CD14-positive monocyte (primary cell): ENCODE results near the gene HSPB9. TPM values are rescaled to one million over a fixed set of nuclear protein-coding genes. Genes with fewer than 3 reads are reported as not detected.

Experiments used
- DNase-seq, 3 donors: peaks; one replicate each; pipeline ENCODE4 v3.0.0-alpha.2; 2011 to 2022
- H2AFZ ChIP-seq: 2 replicates; pipeline ENCODE4 v1.6.0; 2012; ENCODE audit warnings: mild to moderate bottlenecking, low read depth, low read length, inconsistent platforms; ENCODE audit not compliant: insufficient read depth, poor library complexity, severe bottlenecking
- H3K27ac ChIP-seq, 2 donors: 1 replicate in 1 of 2; 2 replicates in 1 of 2; pipeline ENCODE4 v1.5.1; 2012 to 2013; ENCODE audit warnings: low read length in 2 of 2, control low read depth in 1 of 2, inconsistent platforms in 1 of 2, low read depth in 1 of 2, mild to moderate bottlenecking in 1 of 2
- H3K27me3 ChIP-seq, 2 donors: one replicate each; pipeline versions ENCODE4 v1.6.0 to v1.6.1; 2011 to 2013; ENCODE audit warnings: low read length in 2 of 2; ENCODE audit not compliant: control insufficient read depth in 2 of 2, insufficient read depth in 2 of 2
- H3K36me3 ChIP-seq, 2 donors: replicated peaks in 1 of 2; 1 replicate in 1 of 2; 2 replicates in 1 of 2; pipeline versions ENCODE4 v1.5.1 to v1.6.1; 2012 to 2013; ENCODE audit warnings: low read length in 2 of 2, control low read depth in 1 of 2, inconsistent platforms in 1 of 2, mild to moderate bottlenecking in 1 of 2; ENCODE audit not compliant: insufficient read depth in 2 of 2, control insufficient read depth in 1 of 2
- H3K4me1 ChIP-seq, 2 donors: 1 replicate in 1 of 2; 2 replicates in 1 of 2; pipeline versions ENCODE4 v1.5.1 to v1.6.1; 2012 to 2013; ENCODE audit warnings: low read length in 2 of 2, control low read depth in 1 of 2, inconsistent platforms in 1 of 2, mild to moderate bottlenecking in 1 of 2, moderate library complexity in 1 of 2; ENCODE audit not compliant: insufficient read depth in 2 of 2, control insufficient read depth in 1 of 2
- H3K4me2 ChIP-seq: replicated peaks from 2 replicates; pipeline ENCODE3; 2012; ENCODE audit warnings: low read length, moderate library complexity, mild to moderate bottlenecking; ENCODE audit not compliant: poor library complexity, severe bottlenecking; ENCODE audit errors: extremely low read depth
- H3K4me3 ChIP-seq, 3 experiments: fragments of 200-600 bp in 1 of 3; sonication (generic) in 1 of 3; replicated peaks in 1 of 3; 1 replicate in 2 of 3; 2 replicates in 1 of 3; pipeline ENCODE4 v1.5.1; 2011 to 2013; ENCODE audit warnings: low read length in 3 of 3, mild to moderate bottlenecking in 3 of 3, control low read depth in 2 of 3, low read depth in 2 of 3, inconsistent platforms in 1 of 3, moderate library complexity in 1 of 3
- H3K79me2 ChIP-seq: 2 replicates; pipeline ENCODE4 v1.6.0; 2012; ENCODE audit warnings: mild to moderate bottlenecking, control low read depth, inconsistent platforms, low read length, moderate library complexity; ENCODE audit not compliant: insufficient read depth
- H3K9ac ChIP-seq: 2 replicates; pipeline ENCODE4 v1.6.0; 2017; ENCODE audit warnings: low read length, mild to moderate bottlenecking; ENCODE audit not compliant: insufficient read depth, poor library complexity, severe bottlenecking
- H3K9me3 ChIP-seq, 2 donors: replicated peaks in 1 of 2; 1 replicate in 1 of 2; 2 replicates in 1 of 2; pipeline versions ENCODE4 v1.5.1 to v1.6.1; 2012 to 2013; ENCODE audit warnings: low read length in 2 of 2, control low read depth in 1 of 2; ENCODE audit not compliant: control insufficient read depth in 1 of 2, insufficient read depth in 1 of 2
- H4K20me1 ChIP-seq: 2 replicates; pipeline ENCODE4 v1.6.0; 2012; ENCODE audit warnings: mild to moderate bottlenecking, low read length, control low read depth, moderate library complexity; ENCODE audit not compliant: insufficient read depth
- H3K27ac Mint-ChIP-seq, 7 donors: one replicate each; pipeline ENCODE4 v1.8.0; 2020; ENCODE audit warnings: mild to moderate bottlenecking in 7 of 7, mixed read lengths in 7 of 7, moderate library complexity in 6 of 7, inconsistent platforms in 2 of 7
- H3K27me3 Mint-ChIP-seq, 3 donors: one replicate each; pipeline ENCODE4 v1.8.0; 2021 to 2022; ENCODE audit warnings: low read depth in 3 of 3, mild to moderate bottlenecking in 3 of 3, mixed read lengths in 3 of 3, moderate library complexity in 3 of 3, inconsistent platforms in 1 of 3
- H3K36me3 Mint-ChIP-seq, 2 donors: one replicate each; pipeline ENCODE4 v1.8.0; 2020; ENCODE audit warnings: mixed read lengths in 2 of 2, inconsistent platforms in 1 of 2, mild to moderate bottlenecking in 1 of 2
- H3K4me1 Mint-ChIP-seq: one replicate; pipeline ENCODE4 v1.8.0; 2020; ENCODE audit warnings: mild to moderate bottlenecking, mixed read lengths
- H3K4me3 Mint-ChIP-seq, 2 donors: one replicate each; pipeline ENCODE4 v1.8.0; 2020; ENCODE audit warnings: mild to moderate bottlenecking in 2 of 2, mixed read lengths in 2 of 2, moderate library complexity in 1 of 2
- H3K9me3 Mint-ChIP-seq, 7 donors: one replicate each; pipeline ENCODE4 v1.8.0; 2020 to 2022; ENCODE audit warnings: mixed read lengths in 7 of 7, mild to moderate bottlenecking in 6 of 7, moderate library complexity in 6 of 7, inconsistent platforms in 2 of 7
- CTCF ChIP-seq: fragments of 200-600 bp; IDR thresholded peaks from one replicate; pipeline ENCODE4 v1.8.0; 2022; ENCODE audit warnings: antibody characterized with exemption, mild to moderate bottlenecking
- WGBS: methylation state at CpG from one replicate; pipeline ENCODE4 v1.1.5; 2013; ENCODE audit warnings: missing lambda C conversion rate; ENCODE audit not compliant: insufficient coverage; 5-methylcytosine and 5-hydroxymethylcytosine counted together
- intact Hi-C, 2 donors: fragments of 100-400 bp; cut with micrococcal nuclease; formaldehyde crosslinking; loops; one replicate each; pipeline versions ENCODE4 v1.15.0 to v1.15.1; 2023
- polyA plus RNA-seq, 3 donors: library from polyadenylated mRNA; depleted of rRNA in 1 of 3; unstranded in 2 of 3; stranded (reverse) in 1 of 3; fragments of 300-500 nt in 2 of 3; fragments of >200 nt in 1 of 3; fragmentation: Illumina TruSeq in 2 of 3; gene quantifications; 1 replicate in 2 of 3; 2 replicates in 1 of 3; pipeline ENCODE4 v1.2.3, GENCODE V29; 2012 to 2021

HSPB9 gene
- polyA plus RNA-seq, 3 donors = 0.04 TPM; not detected in 2

GRCh38 chr17:42098730-42099399 is 23.7 kb upstream of the HSPB9 start:
- Histone ChIP-seq H3K4me3 (no peak overlapping the region), H3K79me2 (no peaks in the 10 kb centered on the region), H3K9ac (no peak overlapping the region), H3K4me1 (peaks cover 6 to 7% of the 10 kb centered on the region in 2 donors), H3K4me2 (no peak overlapping the region), H4K20me1 (no peaks in the 10 kb centered on the region), H2AFZ (peak overlapping the region; percentile 65), H3K9me3 (no peaks in the 10 kb centered on the region), H3K36me3 (peaks cover 0 to 10% of the 10 kb centered on the region in 2 donors), H3K27ac (no peak overlapping the region), H3K27me3 (peaks cover 13 to 24% of the 10 kb centered on the region in 2 donors)
- peaks cover 12 to 13% of the 10 kb centered on the region in 2 donors for H3K36me3 Mint-ChIP-seq
- peak overlapping the region in 2 of 7 donors; percentile 31 to 41 for H3K27ac Mint-ChIP-seq
- WGBS = 90% methylated on average over 6 of the region's 14 CpGs
- no peaks in the 10 kb centered on the region for H3K9me3 Mint-ChIP-seq
- DNase-seq = no peak
- peak overlapping the region in 1 of 2 donors; percentile 21 for H3K4me3 Mint-ChIP-seq
- no peak for TF ChIP-seq CTCF
- peaks cover 14% of the 10 kb centered on the region for H3K4me1 Mint-ChIP-seq
- peaks cover 24 to 29% (median 25%) of the 10 kb centered on the region in 3 donors for H3K27me3 Mint-ChIP-seq
- intact Hi-C loops = no loop called here

GRCh38 chr17:42101513-42102292 is 20.9 kb upstream of the HSPB9 start:
- peaks cover 9 to 32% of the 10 kb centered on the region in 2 donors for H3K36me3 ChIP-seq
- H3K9me3 Mint-ChIP-seq = no peaks in the 10 kb centered on the region
- H3K27ac ChIP-seq = no peak overlapping the region
- H4K20me1 ChIP-seq = no peaks in the 10 kb centered on the region
- H3K36me3 Mint-ChIP-seq = peaks cover 32 to 40% of the 10 kb centered on the region in 2 donors
- H3K79me2 ChIP-seq = no peaks in the 10 kb centered on the region
- H3K27me3 Mint-ChIP-seq = peaks cover 24 to 27% (median 26%) of the 10 kb centered on the region in 3 donors
- H3K4me3 ChIP-seq = no peak overlapping the region
- H3K27me3 ChIP-seq = peaks cover 13 to 22% of the 10 kb centered on the region in 2 donors
- peaks cover 6 to 7% of the 10 kb centered on the region in 2 donors for H3K4me1 ChIP-seq
- 57% methylated on average over 13 of the region's 14 CpGs for WGBS
- DNase-seq = peak; percentile 45 to 56 (median 47)
- intact Hi-C loops = loop anchor here (5.0 kb wide), 2 partner anchors 34 to 74 kb away; no protein-coding TSS in a partner anchor
- H3K9me3 ChIP-seq = no peaks in the 10 kb centered on the region
- H3K4me3 Mint-ChIP-seq = no peak overlapping the region
- no peak overlapping the region for H2AFZ ChIP-seq
- peak overlapping the region; percentile 15 for H3K9ac ChIP-seq
- no peak overlapping the region for H3K4me2 ChIP-seq
- H3K27ac Mint-ChIP-seq = no peak overlapping the region
- H3K4me1 Mint-ChIP-seq = peaks cover 14% of the 10 kb centered on the region
- peak; percentile 79 for TF ChIP-seq CTCF
